Purkinje cell (primary cell): ENCODE measurements around the gene TSG101. TPM values are rescaled to one million over a fixed set of nuclear protein-coding genes. Genes with fewer than 3 reads are reported as not detected.

Experiments used
- polyA plus RNA-seq: library from polyadenylated mRNA; unstranded; fragments of >200 nt; fragmentation: Nextera tagmentation; gene quantifications from 2 replicates; pipeline ENCODE4 v1.2.1, GENCODE V29; 2014

The TSG101 gene, protein sequence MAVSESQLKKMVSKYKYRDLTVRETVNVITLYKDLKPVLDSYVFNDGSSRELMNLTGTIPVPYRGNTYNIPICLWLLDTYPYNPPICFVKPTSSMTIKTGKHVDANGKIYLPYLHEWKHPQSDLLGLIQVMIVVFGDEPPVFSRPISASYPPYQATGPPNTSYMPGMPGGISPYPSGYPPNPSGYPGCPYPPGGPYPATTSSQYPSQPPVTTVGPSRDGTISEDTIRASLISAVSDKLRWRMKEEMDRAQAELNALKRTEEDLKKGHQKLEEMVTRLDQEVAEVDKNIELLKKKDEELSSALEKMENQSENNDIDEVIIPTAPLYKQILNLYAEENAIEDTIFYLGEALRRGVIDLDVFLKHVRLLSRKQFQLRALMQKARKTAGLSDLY
- polyA plus RNA-seq: 56.9 and 72.8 TPM in 2 replicates

DNA sequence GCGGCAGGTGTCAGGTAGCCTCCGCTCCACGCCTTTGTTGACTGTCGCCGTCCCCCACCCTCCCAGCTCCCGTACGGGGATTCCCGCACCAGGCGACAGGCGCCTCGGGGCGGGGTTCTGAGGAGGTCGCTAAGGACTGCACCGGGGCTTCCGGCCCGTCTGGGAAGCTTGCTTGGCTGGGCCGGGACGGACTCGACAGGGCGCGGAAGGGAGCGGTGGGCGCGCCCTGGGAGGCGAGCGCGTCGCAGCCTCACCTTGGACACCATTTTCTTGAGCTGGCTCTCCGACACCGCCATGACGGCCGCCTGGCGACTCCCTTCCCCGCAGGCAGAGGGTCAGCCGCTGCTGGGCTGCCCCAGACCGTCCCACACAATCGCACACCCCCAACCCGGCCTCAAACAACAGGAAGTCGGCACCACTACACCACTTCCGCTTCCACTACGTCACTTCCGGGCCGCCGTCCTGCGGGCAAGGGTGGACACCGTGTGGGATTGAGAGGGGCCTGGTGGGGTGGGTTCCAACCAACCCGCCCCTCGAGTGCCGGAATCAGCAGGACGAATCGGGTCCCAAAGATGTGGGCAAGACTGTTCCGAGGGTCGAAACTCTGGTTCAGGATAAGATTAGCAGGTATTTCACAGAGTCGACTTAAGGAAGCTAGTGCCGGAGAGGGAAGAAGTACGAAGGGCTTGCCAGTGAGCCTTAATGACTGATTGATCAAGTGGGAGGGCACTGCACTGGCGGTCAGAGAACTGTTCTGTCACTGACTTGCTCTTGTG is at the start of gene TSG101:
Gene TSG101 (minus strand): TSS at position 422 of the 776 bp plus-strand sequence. CDS start 126 bp downstream, at position 296.

DNA sequence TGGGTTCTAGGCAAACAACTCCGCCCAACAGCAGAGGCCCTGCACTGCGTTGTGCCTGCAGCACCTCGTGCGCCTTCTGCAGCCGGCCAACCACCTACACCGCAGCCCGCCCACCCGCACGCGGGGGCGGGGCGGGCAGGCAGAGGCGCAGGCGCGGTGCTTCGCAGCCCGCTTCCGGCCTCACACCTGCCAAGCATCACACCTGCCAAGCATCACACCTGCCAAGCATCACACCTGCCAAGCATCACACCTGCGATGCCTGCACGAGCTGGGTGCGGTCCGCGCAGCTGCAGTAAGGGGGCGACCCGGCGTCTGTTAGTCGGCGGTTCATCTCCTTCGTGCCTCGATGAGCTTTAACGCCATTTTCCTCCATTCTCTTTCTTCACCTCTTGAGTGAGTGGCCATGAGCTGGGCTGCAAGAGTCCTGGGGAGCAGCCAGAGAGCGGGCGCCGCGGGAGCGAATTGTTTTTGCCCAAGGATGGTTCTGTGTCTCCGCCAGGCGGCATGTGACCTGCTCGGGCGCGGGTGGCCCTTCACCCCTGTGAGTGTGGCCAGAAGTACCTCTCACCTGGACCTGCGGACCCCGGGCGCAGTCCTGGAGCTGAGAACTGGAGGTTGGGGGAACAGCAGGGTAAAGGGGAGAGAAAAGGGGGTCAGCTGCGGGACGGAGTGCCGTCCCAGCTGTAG is 70.9 kb downstream of the TSG101 start, which contains the start of gene LDHAL6A:
Gene LDHAL6A (plus strand): TSS at position 171 of the 687 bp plus-strand sequence. CDS start 825 bp downstream, outside the sequence.

Other genes with a start within 250 kb of the TSG101 start
- gene HPS5, start 204.8 kb downstream of the TSG101 start, polyA plus RNA-seq: 3.2 and 6.8 TPM in 2 replicates
- gene GTF2H1, start 204.4 kb downstream of the TSG101 start, polyA plus RNA-seq: 80.9 and 126 TPM in 2 replicates
- 174 and 360 TPM in 2 replicates for gene LDHA, start 132.4 kb downstream of the TSG101 start, polyA plus RNA-seq
- 3.5 TPM in 1 of 2 replicates, not detected in the other for gene LDHC, start 114.6 kb downstream of the TSG101 start, polyA plus RNA-seq
- 0.15 TPM in 1 of 2 replicates, not detected in the other for gene LDHAL6A, start 71.1 kb downstream of the TSG101 start, polyA plus RNA-seq
- 12.4 and 13.0 TPM in 2 replicates for gene UEVLD, start 61.8 kb upstream of the TSG101 start, polyA plus RNA-seq
- 2.6 and 3.8 TPM in 2 replicates for gene MISFA, start 72.8 kb upstream of the TSG101 start, polyA plus RNA-seq
- gene SPTY2D1, start 107.4 kb upstream of the TSG101 start, polyA plus RNA-seq: 5.7 and 10.0 TPM in 2 replicates
- 0.09 and 0.11 TPM in 2 replicates for gene TMEM86A, start 171.8 kb upstream of the TSG101 start, polyA plus RNA-seq
- 1.8 and 1.9 TPM in 2 replicates for gene IGSF22, start 199.2 kb upstream of the TSG101 start, polyA plus RNA-seq